HuH-7.5 (cell line): ENCODE data around the gene CERS5.
A peak's percentile ranks its signal among the peaks of the same experiment; 100 is the strongest.
"Not testable (repeated sequence)": the region's sequence is repeated elsewhere in the genome, so short reads cannot be mapped to it uniquely, and the experiment has no call there.

Source experiments
- DNase-seq: peaks from one replicate; pipeline ENCODE4 v3.0.0; 2011; ENCODE audit warnings: low spot score

The CERS5 gene

GRCh38 chr12:50186681-50187080 lies 19.5 kb upstream of the CERS5 start:
- DNase-seq, result no peak

- no peak for DNase-seq
Measured at GRCh38 chr12:50185970-50186663, 18.9 kb upstream of the CERS5 start.

- no peak for DNase-seq
Measured at GRCh38 chr12:50185301-50185895, 18.2 kb upstream of the CERS5 start.

- no peak for DNase-seq
Measured at GRCh38 chr12:50184261-50184660, 17.1 kb upstream of the CERS5 start.

- DNase-seq, result no peak
Measured at GRCh38 chr12:50182461-50182860, 15.3 kb upstream of the CERS5 start.

GRCh38 chr12:50181691-50182090 lies 14.5 kb upstream of the CERS5 start:
- DNase-seq, result no peak

GRCh38 chr12:50175716-50176026 lies 8.5 kb upstream of the CERS5 start:
- DNase-seq, result no peak

GRCh38 chr12:50174971-50175715 lies 8.0 kb upstream of the CERS5 start:
- peak; percentile 34 for DNase-seq

GRCh38 chr12:50166799-50167048 lies 445 bp downstream of the CERS5 start:
- peak; percentile 43 for DNase-seq

- no peak for DNase-seq
Measured at GRCh38 chr12:50164963-50165362, 2.2 kb downstream of the CERS5 start.

GRCh38 chr12:50162230-50162629 lies 4.9 kb downstream of the CERS5 start:
- no peak for DNase-seq

- DNase-seq, result no peak
Measured at GRCh38 chr12:50160643-50161042, 6.5 kb downstream of the CERS5 start.

- no peak for DNase-seq
Measured at GRCh38 chr12:50157259-50157658, 9.9 kb downstream of the CERS5 start.

- no peak for DNase-seq
Measured at GRCh38 chr12:50156641-50157040, 10.5 kb downstream of the CERS5 start.

GRCh38 chr12:50154947-50155346 lies 12.2 kb downstream of the CERS5 start:
- DNase-seq, result not testable (repeated sequence)

- DNase-seq, result no peak
Measured at GRCh38 chr12:50151047-50151687, 16.0 kb downstream of the CERS5 start.

- no peak for DNase-seq
Measured at GRCh38 chr12:50149311-50149710, 17.9 kb downstream of the CERS5 start.

GRCh38 chr12:50148011-50148410 lies 19.2 kb downstream of the CERS5 start:
- not testable (repeated sequence) for DNase-seq

GRCh38 chr12:50147281-50147680 lies 19.9 kb downstream of the CERS5 start:
- DNase-seq, result no peak

GRCh38 chr12:50145439-50145838 lies 21.7 kb downstream of the CERS5 start:
- no peak for DNase-seq

- DNase-seq, result peak; percentile 68
Measured at GRCh38 chr12:50142993-50143392, 24.2 kb downstream of the CERS5 start.

- DNase-seq, result no peak
Measured at GRCh38 chr12:50132505-50133135, 34.5 kb downstream of the CERS5 start.

- DNase-seq, result no peak
Measured at GRCh38 chr12:50129290-50129689, 37.9 kb downstream of the CERS5 start.
